Central memory CD8-positive, alpha-beta T cell (primary cell): Measurements from ENCODE around the gene ASB16.
"Not testable (repeated sequence)": the region's sequence is repeated elsewhere in the genome, so short reads cannot be mapped to it uniquely, and the experiment has no call there.

ENCODE experiments used
- ATAC-seq: fragments of 150-1000 bp; cut with Tn5 transposase; replicated peaks from 2 replicates; pipeline ENCODE4 v1.10.0; 2022; ENCODE audit warnings: mild to moderate bottlenecking, moderate FRiP score, moderate number of reproducible peaks; ENCODE audit not compliant: poor library complexity, severe bottlenecking; ENCODE audit errors: extremely low read depth
- DNase-seq, 2 donors: peaks; one replicate each; pipeline ENCODE4 v3.0.0; 2021; ENCODE audit warnings: low spot score in 2 of 2
- H3K27ac Mint-ChIP-seq: one replicate; pipeline ENCODE4 v1.8.0; 2022; ENCODE audit warnings: low read depth, mild to moderate bottlenecking, moderate library complexity, mixed read lengths
- H3K27me3 Mint-ChIP-seq: one replicate; pipeline ENCODE4 v1.8.0; 2022; ENCODE audit warnings: mixed read lengths
- H3K36me3 Mint-ChIP-seq: one replicate; pipeline ENCODE4 v1.8.0; 2022; ENCODE audit warnings: mild to moderate bottlenecking, moderate library complexity, mixed read lengths; ENCODE audit not compliant: insufficient read depth
- H3K4me1 Mint-ChIP-seq: one replicate; pipeline ENCODE4 v1.8.0; 2022; ENCODE audit warnings: mixed read lengths
- H3K4me3 Mint-ChIP-seq: one replicate; pipeline ENCODE4 v1.8.0; 2022; ENCODE audit warnings: mild to moderate bottlenecking, moderate library complexity, mixed read lengths
- H3K9me3 Mint-ChIP-seq: one replicate; pipeline ENCODE4 v1.8.0; 2022; ENCODE audit warnings: mixed read lengths

The ASB16 gene

GRCh38 chr17:44133918-44134476 is 36.5 kb upstream of the ASB16 start:
- Mint-ChIP-seq H3K27ac (no peak overlapping the region), H3K36me3 (peaks cover 2% of the 10 kb centered on the region), H3K4me3 (no peak overlapping the region), H3K4me1 (no peaks in the 10 kb centered on the region), H3K27me3 (peaks cover 19% of the 10 kb centered on the region), H3K9me3 (no peaks in the 10 kb centered on the region)
- no peak for ATAC-seq
- no peak for DNase-seq

DNA sequence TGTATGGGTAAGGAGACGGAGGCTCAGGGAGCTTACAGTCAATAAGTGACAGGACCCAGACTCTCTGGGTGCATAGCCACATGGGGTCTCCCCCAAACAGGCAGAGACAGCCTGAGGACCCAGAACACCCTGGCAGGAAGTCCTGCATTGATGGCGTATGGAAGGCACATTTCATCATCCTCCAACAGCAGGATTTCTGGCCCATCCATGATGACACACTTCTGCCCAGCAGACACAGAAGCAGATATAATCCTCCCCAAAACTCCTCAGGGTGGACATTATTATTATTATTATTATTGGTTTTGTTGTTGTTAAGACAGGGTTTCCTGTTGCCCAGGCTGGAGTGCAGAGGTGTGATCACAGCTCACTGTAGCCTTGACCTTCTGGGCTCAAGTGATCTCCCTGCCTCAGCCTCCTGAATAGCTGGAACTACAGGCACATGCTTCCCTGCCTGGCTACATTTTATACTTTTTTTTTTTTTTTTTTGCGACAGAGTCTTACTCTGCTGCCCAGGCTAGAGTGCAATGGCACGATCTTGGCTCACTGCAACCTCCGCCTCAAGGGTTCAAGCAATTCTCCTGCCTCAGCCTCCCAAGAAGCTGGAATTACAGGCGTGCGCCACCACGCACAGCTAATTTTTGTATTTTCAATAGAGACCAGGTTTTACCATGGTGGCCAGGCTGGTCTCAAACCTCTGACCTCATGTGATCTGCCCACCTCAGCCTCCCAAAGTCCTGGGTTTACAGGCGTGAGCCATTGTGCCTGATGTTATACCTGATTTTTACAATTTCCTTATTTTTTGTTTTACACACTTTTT is 35.5 kb upstream of the ASB16 start:
- Mint-ChIP-seq H3K4me3 (no peak overlapping the region), H3K27ac (no peak overlapping the region), H3K27me3 (peaks cover 21% of the 10 kb centered on the region), H3K36me3 (peaks cover 2% of the 10 kb centered on the region), H3K4me1 (no peaks in the 10 kb centered on the region), H3K9me3 (no peaks in the 10 kb centered on the region)
- no peak for ATAC-seq
- no peak for DNase-seq

GRCh38 chr17:44137891-44138709 is 32.4 kb upstream of the ASB16 start:
- no peak for DNase-seq
- H3K4me3 Mint-ChIP-seq: no peak overlapping the region
- peaks cover 10% of the 10 kb centered on the region for H3K36me3 Mint-ChIP-seq
- H3K9me3 Mint-ChIP-seq: no peaks in the 10 kb centered on the region
- ATAC-seq: no peak
- peaks cover 5% of the 10 kb centered on the region for H3K4me1 Mint-ChIP-seq
- peaks cover 21% of the 10 kb centered on the region for H3K27me3 Mint-ChIP-seq
- no peak overlapping the region for H3K27ac Mint-ChIP-seq

DNA sequence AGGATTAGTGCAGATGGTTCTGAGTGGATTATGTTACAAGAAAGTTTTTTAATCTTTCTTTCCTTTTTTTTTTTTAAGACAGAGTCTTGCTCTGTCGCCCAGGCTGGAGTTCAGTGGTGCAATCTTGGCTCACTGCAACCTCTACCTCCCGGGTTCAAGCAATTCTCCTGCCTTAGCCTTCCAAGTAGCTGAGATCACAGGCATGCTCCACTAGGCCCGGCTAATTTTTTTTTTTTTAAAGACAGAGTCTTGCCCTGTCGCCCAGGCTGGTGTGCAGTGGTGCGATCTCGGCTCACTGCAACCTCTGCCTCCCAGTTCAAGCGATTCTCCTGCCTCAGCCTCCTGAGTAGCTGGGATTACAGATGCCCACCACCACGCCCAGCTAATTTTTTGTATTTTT is 26.6 kb upstream of the ASB16 start:
- not testable (repeated sequence) for ATAC-seq, DNase-seq, H3K27ac Mint-ChIP-seq, H3K4me1 Mint-ChIP-seq, H3K9me3 Mint-ChIP-seq, H3K27me3 Mint-ChIP-seq
- Mint-ChIP-seq H3K36me3 (peaks cover 11% of the 10 kb centered on the region), H3K4me3 (peak overlapping the region; percentile 13)

DNA sequence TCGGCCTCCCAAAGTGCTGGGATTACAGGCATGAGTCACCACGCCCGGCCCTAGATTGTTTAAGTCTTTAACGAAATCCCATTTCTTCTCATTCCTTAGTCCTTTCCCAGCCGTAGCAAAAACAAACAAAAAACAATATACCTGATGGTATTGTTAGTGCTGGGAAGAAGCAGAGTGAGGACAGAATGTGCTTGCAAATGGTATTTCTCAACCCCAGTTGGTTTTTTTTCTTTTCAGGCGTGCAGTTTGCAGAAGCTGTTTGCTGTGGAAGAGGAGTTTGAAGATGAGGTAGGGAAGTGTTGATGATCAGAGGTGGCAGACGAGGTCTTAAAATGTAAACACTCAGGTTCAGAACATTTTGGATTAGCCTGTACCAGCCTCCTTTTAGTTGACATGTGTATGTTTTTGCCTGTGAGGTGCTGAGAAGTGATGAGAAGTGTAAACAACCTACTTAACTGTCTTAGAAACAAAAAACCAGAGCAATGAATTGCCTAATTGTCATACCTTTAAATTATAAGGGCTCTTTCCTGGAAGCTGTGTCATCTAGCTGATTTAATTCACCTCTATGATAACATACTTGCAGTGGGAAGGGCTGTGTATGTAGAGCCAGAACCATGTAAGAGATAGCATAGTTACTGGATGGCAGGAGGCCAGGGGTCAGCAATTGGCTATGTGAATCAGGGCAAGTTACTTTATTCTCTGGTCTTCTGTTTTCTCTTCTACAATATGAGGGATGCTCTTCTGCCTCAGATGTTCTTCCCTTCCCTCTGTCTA is 25.4 kb upstream of the ASB16 start:
- H3K4me3 Mint-ChIP-seq: no peak overlapping the region
- peaks cover 5% of the 10 kb centered on the region for H3K4me1 Mint-ChIP-seq
- no peak overlapping the region for H3K27ac Mint-ChIP-seq
- no peak for DNase-seq
- no peaks in the 10 kb centered on the region for H3K9me3 Mint-ChIP-seq
- H3K27me3 Mint-ChIP-seq: no peaks in the 10 kb centered on the region
- ATAC-seq: no peak
- H3K36me3 Mint-ChIP-seq: peaks cover 12% of the 10 kb centered on the region

DNA sequence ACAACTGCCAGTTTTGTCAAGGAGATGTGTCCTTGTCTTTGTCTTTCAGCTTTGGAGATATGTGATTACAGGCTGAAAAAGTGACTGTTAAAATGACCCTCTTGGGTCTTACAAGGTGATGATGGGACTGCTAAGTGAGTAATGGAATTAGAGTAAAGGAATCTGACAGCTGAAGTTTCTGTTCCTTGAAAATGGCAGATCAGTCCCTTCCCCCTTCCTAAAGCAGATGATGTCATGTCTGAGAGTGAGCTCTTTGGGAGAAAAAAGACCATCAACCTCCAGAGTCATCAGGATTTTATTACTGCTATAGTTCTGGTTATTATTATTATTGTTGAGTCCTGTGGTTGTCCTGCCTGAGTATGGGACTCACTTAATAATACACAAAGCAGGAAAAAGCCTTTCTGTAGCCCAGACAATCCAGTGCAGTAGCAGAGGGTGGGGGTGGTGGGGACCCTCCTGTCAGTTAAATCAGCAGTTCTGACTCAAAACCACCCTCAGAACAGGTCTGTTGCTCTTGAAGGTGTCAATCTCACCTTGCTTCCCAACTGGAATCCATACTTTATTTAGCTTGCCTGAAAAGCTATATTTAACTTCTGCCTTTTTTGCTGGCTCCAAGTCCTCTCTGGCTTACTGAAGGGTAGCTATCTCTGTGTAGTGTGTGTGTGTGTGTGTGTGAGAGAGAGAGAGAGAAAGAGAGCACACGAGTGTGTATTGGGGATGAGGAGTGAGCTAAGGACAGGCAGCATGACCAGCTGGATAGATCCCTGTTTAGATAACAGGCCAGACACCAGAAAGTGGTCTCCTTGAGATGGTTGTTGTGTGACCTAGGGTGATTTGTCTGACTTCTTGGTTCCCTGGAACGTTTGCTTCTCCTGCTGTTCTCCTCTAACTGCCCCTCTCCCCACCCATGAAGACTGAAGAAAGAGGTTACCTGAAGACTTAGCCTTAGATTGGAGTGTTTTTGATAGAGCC is 23.8 kb upstream of the ASB16 start:
- no peak overlapping the region for H3K4me3 Mint-ChIP-seq
- peaks cover 5% of the 10 kb centered on the region for H3K4me1 Mint-ChIP-seq
- peaks cover 7% of the 10 kb centered on the region for H3K36me3 Mint-ChIP-seq
- H3K27me3 Mint-ChIP-seq: no peaks in the 10 kb centered on the region
- no peak for ATAC-seq
- no peak for DNase-seq
- no peak overlapping the region for H3K27ac Mint-ChIP-seq
- no peaks in the 10 kb centered on the region for H3K9me3 Mint-ChIP-seq

GRCh38 chr17:44147812-44148211 is 22.7 kb upstream of the ASB16 start:
- ATAC-seq (no peak), DNase-seq (no peak)
- Mint-ChIP-seq H3K27me3 (no peaks in the 10 kb centered on the region), H3K9me3 (no peaks in the 10 kb centered on the region), H3K4me1 (no peaks in the 10 kb centered on the region), H3K4me3 (no peak overlapping the region), H3K27ac (no peak overlapping the region), H3K36me3 (peaks cover 4% of the 10 kb centered on the region)

GRCh38 chr17:44149066-44149465 is 21.4 kb upstream of the ASB16 start:
- DNase-seq, ATAC-seq, H3K27ac Mint-ChIP-seq, H3K4me1 Mint-ChIP-seq, H3K4me3 Mint-ChIP-seq, H3K36me3 Mint-ChIP-seq, H3K27me3 Mint-ChIP-seq, H3K9me3 Mint-ChIP-seq: not testable (repeated sequence)

DNA sequence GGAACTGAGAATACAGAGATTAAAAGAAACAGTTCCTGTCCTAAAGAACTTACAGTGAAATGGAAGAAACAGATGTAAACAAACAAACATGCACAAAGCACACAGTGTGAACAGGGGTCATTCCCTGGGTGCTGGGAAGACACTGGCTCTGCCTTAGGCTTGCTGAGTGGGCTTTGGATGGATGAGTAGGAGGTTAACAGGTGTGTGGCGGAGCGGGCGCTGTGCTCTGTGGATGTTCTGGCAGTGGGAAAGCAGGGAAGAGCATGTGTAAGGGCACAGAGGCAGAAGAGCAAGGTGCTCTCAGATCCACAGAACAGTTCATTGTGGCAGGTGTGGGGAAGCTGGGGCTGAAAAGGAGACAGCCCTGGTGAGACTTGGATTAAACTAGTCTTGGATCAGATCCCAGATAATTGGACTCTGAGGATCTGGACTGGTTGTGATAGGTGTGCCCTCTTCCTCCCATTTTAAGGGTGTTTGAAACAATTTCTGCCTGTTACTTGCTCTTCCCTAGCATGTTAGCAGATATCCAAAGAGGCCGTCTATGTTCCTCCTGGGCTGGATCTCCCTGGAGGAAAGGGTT is 20.7 kb upstream of the ASB16 start:
- DNase-seq (no peak), ATAC-seq (no peak)
- Mint-ChIP-seq H3K4me1 (no peaks in the 10 kb centered on the region), H3K27me3 (no peaks in the 10 kb centered on the region), H3K9me3 (no peaks in the 10 kb centered on the region), H3K4me3 (no peak overlapping the region), H3K27ac (no peak overlapping the region), H3K36me3 (peaks cover 4% of the 10 kb centered on the region)

- Mint-ChIP-seq H3K9me3 (no peaks in the 10 kb centered on the region), H3K27me3 (no peaks in the 10 kb centered on the region), H3K4me3 (no peak overlapping the region), H3K27ac (no peak overlapping the region), H3K36me3 (peaks cover 3% of the 10 kb centered on the region), H3K4me1 (no peaks in the 10 kb centered on the region)
- DNase-seq: no peak
- no peak for ATAC-seq
Measured at GRCh38 chr17:44152875-44153274, 17.6 kb upstream of the ASB16 start.

DNA sequence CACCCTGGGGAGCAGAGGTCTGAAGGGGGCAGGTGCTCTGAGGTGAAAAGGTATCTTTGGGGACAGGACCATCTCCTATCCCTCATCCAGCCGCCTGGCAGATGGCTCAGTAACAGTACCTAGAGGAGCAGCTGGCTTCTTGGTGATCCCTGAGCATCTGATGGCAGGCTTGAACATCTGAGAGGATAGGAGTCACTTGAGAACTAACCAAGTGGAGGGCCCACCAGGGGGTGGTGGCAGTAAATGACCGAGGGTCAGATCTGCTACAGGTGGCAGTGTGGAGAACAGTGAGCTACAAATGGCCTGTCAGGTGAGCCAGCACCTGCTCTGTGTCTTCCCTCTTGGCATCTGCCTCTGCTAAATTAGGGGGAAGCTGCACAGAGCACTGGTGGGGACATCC is 15.0 kb upstream of the ASB16 start:
- Mint-ChIP-seq H3K4me1 (no peaks in the 10 kb centered on the region), H3K27ac (peak overlapping the region; percentile 61), H3K9me3 (no peaks in the 10 kb centered on the region), H3K36me3 (peaks cover 1% of the 10 kb centered on the region), H3K4me3 (no peak overlapping the region), H3K27me3 (no peaks in the 10 kb centered on the region)
- no peak for DNase-seq
- no peak for ATAC-seq
